ENCODE measurements around the gene TRIO.
"Not testable (repeated sequence)": the region's sequence is repeated elsewhere in the genome, so short reads cannot be mapped to it uniquely, and the experiment has no call there.

Gene TRIO

DNA sequence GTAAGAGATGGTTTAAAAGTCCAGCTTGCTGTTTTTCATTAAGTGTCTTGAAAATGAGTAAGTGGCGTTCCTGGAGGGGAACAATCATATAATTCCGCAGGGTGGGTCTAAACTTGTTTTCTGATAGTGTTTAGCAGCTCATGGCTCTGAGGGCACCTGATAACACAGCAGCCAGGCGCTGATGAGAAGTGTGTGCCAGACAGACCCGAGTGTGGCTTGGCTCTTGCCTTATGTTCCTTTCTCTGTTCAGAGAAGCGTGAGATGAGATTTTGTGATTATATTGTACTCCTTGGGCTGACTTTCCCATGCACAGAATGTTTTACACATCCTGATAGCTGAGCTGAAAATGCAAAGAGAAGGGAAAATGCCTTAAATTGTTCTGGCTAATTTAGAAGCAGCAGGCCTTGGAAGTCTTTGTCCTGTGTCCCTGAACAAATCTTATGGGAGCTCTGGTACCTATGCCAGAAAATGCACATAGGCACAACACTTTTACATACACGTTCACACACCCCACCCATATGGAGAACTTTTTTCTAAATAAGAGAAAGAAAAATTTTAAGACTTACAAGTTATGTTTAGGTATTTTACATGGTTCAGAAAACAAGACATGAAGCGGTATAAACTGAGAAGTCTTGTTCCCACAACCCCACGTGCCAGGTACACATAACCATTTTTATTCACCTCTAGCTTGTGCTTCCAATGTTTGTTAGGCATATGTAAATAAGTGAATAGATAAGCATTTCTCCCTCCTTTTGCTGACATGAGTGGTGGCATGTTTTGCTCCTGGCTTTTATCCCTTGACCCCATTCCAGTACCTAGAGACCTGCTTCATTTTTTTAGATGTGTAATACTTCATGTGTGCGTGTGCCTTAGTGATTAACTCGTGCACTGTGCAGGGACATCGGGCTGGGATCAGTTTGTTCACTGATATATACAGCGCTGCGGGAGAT, 286.2 kb downstream of the TRIO start:
- DNase-seq (ENCODE audit: low spot score) = no peak
- CTCF ChIA-PET = interaction anchor here (0.7 kb wide), 2 partner anchors 42 to 219 kb away, joined by 3 read pairs; no protein-coding TSS in a partner anchor
- no peak overlapping the region for H3K27ac ChIP-seq
- TF ChIP-seq, protein P1, sequence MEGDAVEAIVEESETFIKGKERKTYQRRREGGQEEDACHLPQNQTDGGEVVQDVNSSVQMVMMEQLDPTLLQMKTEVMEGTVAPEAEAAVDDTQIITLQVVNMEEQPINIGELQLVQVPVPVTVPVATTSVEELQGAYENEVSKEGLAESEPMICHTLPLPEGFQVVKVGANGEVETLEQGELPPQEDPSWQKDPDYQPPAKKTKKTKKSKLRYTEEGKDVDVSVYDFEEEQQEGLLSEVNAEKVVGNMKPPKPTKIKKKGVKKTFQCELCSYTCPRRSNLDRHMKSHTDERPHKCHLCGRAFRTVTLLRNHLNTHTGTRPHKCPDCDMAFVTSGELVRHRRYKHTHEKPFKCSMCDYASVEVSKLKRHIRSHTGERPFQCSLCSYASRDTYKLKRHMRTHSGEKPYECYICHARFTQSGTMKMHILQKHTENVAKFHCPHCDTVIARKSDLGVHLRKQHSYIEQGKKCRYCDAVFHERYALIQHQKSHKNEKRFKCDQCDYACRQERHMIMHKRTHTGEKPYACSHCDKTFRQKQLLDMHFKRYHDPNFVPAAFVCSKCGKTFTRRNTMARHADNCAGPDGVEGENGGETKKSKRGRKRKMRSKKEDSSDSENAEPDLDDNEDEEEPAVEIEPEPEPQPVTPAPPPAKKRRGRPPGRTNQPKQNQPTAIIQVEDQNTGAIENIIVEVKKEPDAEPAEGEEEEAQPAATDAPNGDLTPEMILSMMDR (conservative IDR thresholded peaks at IDR 0.05; ENCODE audit: low read depth) = no peak
- POLR2A ChIA-PET (ENCODE audit: low non-redundant PET) = no interaction called here

- H3K27ac ChIP-seq = no peak overlapping the region
- POLR2A ChIA-PET (ENCODE audit: low non-redundant PET) = no interaction called here
- DNase-seq (ENCODE audit: low spot score) = no peak
- TF ChIP-seq, protein P1 (conservative IDR thresholded peaks at IDR 0.05; ENCODE audit: low read depth) = no peak
- CTCF ChIA-PET = no interaction called here
Measured at GRCh38 chr5:14431534-14431933, 288.4 kb downstream of the TRIO start.

DNA sequence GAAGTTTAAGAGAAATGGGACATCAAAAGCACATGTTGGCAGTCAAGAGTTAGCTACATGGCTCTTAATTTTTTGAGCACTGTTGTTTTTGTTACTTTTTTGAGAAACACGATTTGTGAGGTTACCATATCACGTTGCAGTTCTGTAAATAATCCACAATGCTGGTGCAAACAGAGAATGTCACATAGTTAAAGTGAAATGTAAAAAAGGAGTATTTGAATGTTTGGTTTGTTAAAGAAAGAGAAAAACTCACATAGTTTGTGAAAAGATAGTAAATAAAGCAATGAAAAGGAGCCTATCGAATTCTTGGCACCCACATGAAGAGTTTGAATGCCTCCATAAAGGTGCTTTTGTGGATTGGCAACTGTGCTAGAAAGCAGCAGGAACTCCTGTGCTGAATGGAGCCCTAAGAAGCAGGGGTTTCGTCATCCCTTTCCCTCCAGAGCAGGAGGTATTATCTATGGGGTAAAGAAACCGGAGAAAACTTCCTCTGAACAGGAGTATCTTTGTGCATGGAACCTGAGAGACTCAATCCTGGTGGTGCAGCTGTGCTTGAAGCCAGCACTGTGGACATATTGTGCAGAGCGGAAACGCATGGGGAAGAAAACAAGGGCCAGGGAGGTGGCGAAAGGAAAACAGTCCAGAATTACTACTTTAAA, 289.9 kb downstream of the TRIO start:
- no peak for DNase-seq (ENCODE audit: low spot score)
- no peak overlapping the region for H3K27ac ChIP-seq
- TF ChIP-seq, protein P1 (conservative IDR thresholded peaks at IDR 0.05; ENCODE audit: low read depth) = no peak
- ChIA-PET POLR2A (ENCODE audit: low non-redundant PET) (no interaction called here), CTCF (interaction anchor here (0.6 kb wide), 1 partner anchor 206 kb away, joined by 3 read pairs; no protein-coding TSS in a partner anchor)

DNA sequence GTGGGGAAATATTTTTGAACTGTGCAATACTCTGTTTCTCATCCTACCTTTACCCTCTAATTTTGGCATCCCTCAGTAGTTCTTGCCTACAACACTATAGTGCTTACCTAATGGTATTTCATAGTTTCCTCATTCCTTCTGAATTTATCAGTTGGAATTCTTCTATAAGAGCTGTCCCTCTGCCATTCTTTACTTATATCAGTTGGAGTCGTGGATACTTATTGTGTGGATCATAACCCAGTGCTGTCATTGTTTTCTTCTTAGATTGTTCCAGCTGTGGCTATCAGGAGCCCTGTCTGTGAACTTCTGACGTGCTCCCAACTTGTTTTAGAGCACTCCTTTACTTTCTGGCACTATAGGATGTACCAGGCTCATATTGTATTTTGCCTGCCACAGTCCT, 292.3 kb downstream of the TRIO start:
- no peak overlapping the region for H3K27ac ChIP-seq
- ChIA-PET CTCF (no interaction called here), POLR2A (ENCODE audit: low non-redundant PET) (no interaction called here)
- DNase-seq (ENCODE audit: low spot score) = no peak
- TF ChIP-seq, protein P1 (conservative IDR thresholded peaks at IDR 0.05; ENCODE audit: low read depth) = no peak

GRCh38 chr5:14436122-14436521, 293.0 kb downstream of the TRIO start:
- POLR2A ChIA-PET (ENCODE audit: low non-redundant PET); CTCF ChIA-PET; H3K27ac ChIP-seq; DNase-seq (ENCODE audit: low spot score): not testable (repeated sequence)

GRCh38 chr5:14436801-14437542, 293.8 kb downstream of the TRIO start:
- DNase-seq (ENCODE audit: low spot score) = no peak
- TF ChIP-seq, protein P1 (conservative IDR thresholded peaks at IDR 0.05; ENCODE audit: low read depth) = no peak
- H3K27ac ChIP-seq = no peak overlapping the region
- ChIA-PET CTCF (interaction anchor here (0.6 kb wide), 1 partner anchor 91 kb away, joined by 3 read pairs; no protein-coding TSS in a partner anchor), POLR2A (ENCODE audit: low non-redundant PET) (no interaction called here)

Measured in RWPE1 (cell line).